Heart left ventricle (tissue), 16 donors: ENCODE data around the gene EBF4. TPM values are rescaled to one million over a fixed set of nuclear protein-coding genes. Genes with fewer than 3 reads are reported as not detected.

Source experiments
- ATAC-seq, 4 donors: fragments of 200-7000 bp; cut with Tn5 transposase; one replicate each; pipeline ENCODE4 v1.9.1; 2020 to 2022; ENCODE audit warnings: moderate library complexity in 4 of 4, mild to moderate bottlenecking in 3 of 4, moderate number of reproducible peaks in 1 of 4
- DNase-seq, 5 donors: peaks; one replicate each; pipeline ENCODE4 v3.0.0-alpha.2; 2020
- H3K27ac ChIP-seq, 12 donors: fragments of 200-600 bp; sonication (generic) in 4 of 12; one replicate each; pipeline versions ENCODE4 v1.5.0 to v1.8.0; 2016 to 2022; ENCODE audit warnings: mild to moderate bottlenecking in 2 of 12
- H3K27me3 ChIP-seq, 9 donors: fragments of 200-600 bp; sonication (generic) in 2 of 9; one replicate each; pipeline versions ENCODE4 v1.5.1 to v1.8.0; 2016 to 2022; ENCODE audit warnings: mild to moderate bottlenecking in 3 of 9
- H3K36me3 ChIP-seq, 9 donors: fragments of 200-600 bp; sonication (generic) in 2 of 9; one replicate each; pipeline versions ENCODE4 v1.5.0 to v1.8.0; 2018 to 2022; ENCODE audit warnings: mild to moderate bottlenecking in 2 of 9
- H3K4me1 ChIP-seq, 12 donors: fragments of 200-600 bp; sonication (generic) in 4 of 12; one replicate each; pipeline versions ENCODE4 v1.5.0 to v1.8.0; 2016 to 2022; ENCODE audit warnings: mild to moderate bottlenecking in 3 of 12
- H3K4me3 ChIP-seq, 12 donors: fragments of 200-600 bp; sonication (generic) in 4 of 12; one replicate each; pipeline versions ENCODE4 v1.5.0 to v1.8.0; 2017 to 2022; ENCODE audit warnings: mild to moderate bottlenecking in 9 of 12, moderate library complexity in 4 of 12
- H3K9me3 ChIP-seq, 12 donors: fragments of 200-600 bp; sonication (generic) in 4 of 12; one replicate each; pipeline versions ENCODE4 v1.5.0 to v1.8.0; 2016 to 2022; ENCODE audit warnings: mild to moderate bottlenecking in 1 of 12
- CTCF ChIP-seq, 12 donors: fragments of 200-600 bp; sonication (generic) in 4 of 12; IDR thresholded peaks; one replicate each; pipeline versions ENCODE4 v1.5.0 to v1.8.0; 2018 to 2022; ENCODE audit warnings: antibody characterized with exemption in 12 of 12, mild to moderate bottlenecking in 5 of 12
- POLR2A ChIP-seq, 2 donors: fragments of 450-650 bp; IDR thresholded peaks; one replicate each; pipeline ENCODE4 v1.6.1; 2017; ENCODE audit warnings: antibody characterized with exemption in 2 of 2, mild to moderate bottlenecking in 2 of 2, moderate library complexity in 2 of 2
- WGBS, 4 donors: extraction: QIAGEN DNeasy Blood & Tissue Kit in 2 of 4; methylation state at CpG; one replicate each; pipeline versions ENCODE4 v1.1.5 to v1.1.7; 2013 to 2018; 5-methylcytosine and 5-hydroxymethylcytosine counted together
- intact Hi-C, 10 donors: fragments of 100-400 bp; cut with DNase I; formaldehyde crosslinking; loops; one replicate each; pipeline versions ENCODE4 v1.11.1 to v1.14.2; 2022
- polyA plus RNA-seq, 2 donors: library from polyadenylated mRNA; stranded (reverse); fragments of 200-250 nt; gene quantifications; one replicate each; pipeline ENCODE4 v1.2.3, GENCODE V29; 2013
- total RNA-seq, 9 donors: library from RNA; depleted of rRNA in 2 of 9; stranded (reverse); fragments of >200 nt in 2 of 9; fragmentation: NEBNext Ultra II Directional in 3 of 9; extraction: Animal tissue kit (Norgen Biotek cat#: 25700) in 3 of 9; gene quantifications; one replicate each; pipeline versions ENCODE4 v1.1.0 to v1.2.4, GENCODE V29; 2016 to 2023
- donor health status: ischemic (EF 13 %, LVEDD 7.1; RV severe dilation, severe dysfunction).
- donor health status: healthy with polysubstance abuse.
- donor health status: DM: no; HTN: yes; CAD: no.
- donor health status: DM: no; HTN: no; CAD: no.
- donor health status: ischemic (EF 25% LVEDD 6.9; RV normal size, moderate dysfunction).
- donor health status: ischemic (EF 25% LVEDD 5.7; RV mildly dilated, moderate dysfunction).
- donor health status: healthy.
- donor health status: DM: yes; HTN: yes; CAD: no.
- donor health status: ischemic (EF 35%, LVEDD 5.7; RV mildly dilated, moderate dysfunction).
- donor health status: nonischemic (EF 11% LVEDD 7.7; RV severe dilation, severe dysfunction).
- donor health status: DM: yes; HTN: yes; CAD: no.
- donor health status: PGD.
- donor health status: ischemic (EF 29% LVEDD 5.4; RV normal size, mild dysfunction).
- donor health status: nonischemic (EF 23%, LVEDD 6.1; RV moderate dilation, normal function).

Gene EBF4
- total and polyA plus RNA-seq, 11 donors, result 2.5 to 6.4 (median 3.8) TPM

GRCh38 chr20:2778602-2779321, 86.2 kb downstream of the EBF4 start:
- H3K4me1 ChIP-seq, result no peaks in the 10 kb centered on the region
- DNase-seq (no peak), ATAC-seq (no peak)
- no peak overlapping the region for H3K27ac ChIP-seq
- H3K9me3 ChIP-seq, result peaks cover 0 to 12% (median 2%) of the 10 kb centered on the region in 12 donors
- whole genome bisulfite sequencing, 4 donors, result 79 to 87% (median 84%) methylated on average over 10 of the region's 10 CpGs
- H3K36me3 ChIP-seq, result no peaks in the 10 kb centered on the region
- intact Hi-C loops, result no loop called here
- H3K4me3 ChIP-seq, result no peak overlapping the region
- peaks cover 0 to 29% (median 0%) of the 10 kb centered on the region in 9 donors for H3K27me3 ChIP-seq
- TF ChIP-seq POLR2A (IDR thresholded peaks at IDR 0.05) (no peak), CTCF (IDR thresholded peaks at IDR 0.05) (no peak)

- H3K9me3 ChIP-seq, result peaks cover 0 to 3% (median 0%) of the 10 kb centered on the region in 12 donors
- TF ChIP-seq POLR2A (IDR thresholded peaks at IDR 0.05) (no peak), CTCF (IDR thresholded peaks at IDR 0.05) (no peak)
- 28 to 42% (median 35%) methylated on average over 3 of the region's 3 CpGs for WGBS, 4 donors
- H3K36me3 ChIP-seq, result no peaks in the 10 kb centered on the region
- peaks cover 0 to 24% (median 0%) of the 10 kb centered on the region in 9 donors for H3K27me3 ChIP-seq
- no peak for ATAC-seq
- no peak for DNase-seq
- no peaks in the 10 kb centered on the region for H3K4me1 ChIP-seq
- H3K27ac ChIP-seq, result no peak overlapping the region
- intact Hi-C loops, result no loop called here
- no peak overlapping the region for H3K4me3 ChIP-seq
Observed at GRCh38 chr20:2780948-2781347, 88.4 kb downstream of the EBF4 start.

- Histone ChIP-seq H3K27me3 (peaks cover 0 to 20% (median 0%) of the 10 kb centered on the region in 9 donors), H3K4me3 (no peak overlapping the region), H3K9me3 (peaks cover 0 to 5% (median 0%) of the 10 kb centered on the region in 12 donors), H3K4me1 (no peaks in the 10 kb centered on the region), H3K36me3 (no peaks in the 10 kb centered on the region), H3K27ac (no peak overlapping the region)
- ATAC-seq (no peak), DNase-seq (no peak)
- WGBS, 4 donors, result 82 to 86% (median 84%) methylated on average over 6 of the region's 6 CpGs
- TF ChIP-seq CTCF (IDR thresholded peaks at IDR 0.05), result no peak
- TF ChIP-seq POLR2A (IDR thresholded peaks at IDR 0.05), result no peak
- intact Hi-C loops, result no loop called here
Observed at GRCh38 chr20:2783908-2784566, 91.5 kb downstream of the EBF4 start.

- 81 to 95% (median 88%) methylated on average over 6 of the region's 6 CpGs for WGBS, 4 donors
Observed at GRCh38 chr20:2793471-2793870, 100.9 kb downstream of the EBF4 start.

More at GRCh38 chr20:2793471-2793870, 100.9 kb downstream of the EBF4 start:
- DNase-seq (no peak), ATAC-seq (no peak)
- TF ChIP-seq CTCF (IDR thresholded peaks at IDR 0.05) (no peak), POLR2A (IDR thresholded peaks at IDR 0.05) (no peak)
- no peaks in the 10 kb centered on the region for H3K4me1 ChIP-seq
- H3K27ac ChIP-seq, result no peak overlapping the region
- peaks cover 0 to 64% (median 17%) of the 10 kb centered on the region in 9 donors for H3K27me3 ChIP-seq
- no peaks in the 10 kb centered on the region for H3K9me3 ChIP-seq
- intact Hi-C loops, result no loop called here
- H3K4me3 ChIP-seq, result no peak overlapping the region
- no peaks in the 10 kb centered on the region for H3K36me3 ChIP-seq
